Gastrocnemius medialis (tissue), 4 donors: ENCODE measurements around the gene PLEKHA5. TPM values are rescaled to one million over a fixed set of nuclear protein-coding genes. Genes with fewer than 3 reads are reported as not detected.

Source experiments
- ATAC-seq, 2 donors: fragments of 150-250 bp; one replicate each; pipeline ENCODE4 v1.9.1; 2016
- DNase-seq, 2 donors: peaks; one replicate each; pipeline ENCODE4 v3.0.0-alpha.2; 2019
- H3K27ac ChIP-seq, 4 donors: fragments of 200-600 bp; sonication (generic); 1 replicate in 1 of 4; 2 replicates in 3 of 4; pipeline ENCODE4 v1.5.1; 2016 to 2018; ENCODE audit warnings: mild to moderate bottlenecking in 2 of 4, moderate library complexity in 1 of 4
- H3K27me3 ChIP-seq, 3 donors: fragments of 200-600 bp; sonication (generic) in 2 of 3; 1 replicate in 1 of 3; 2 replicates in 2 of 3; pipeline versions ENCODE4 v1.5.1 to v1.6.0; 2016 to 2019; ENCODE audit warnings: mild to moderate bottlenecking in 1 of 3, moderate library complexity in 1 of 3
- H3K36me3 ChIP-seq, 2 donors: fragments of 200-600 bp; sonication (generic) in 1 of 2; one replicate each; pipeline ENCODE4 v1.5.1; 2017 to 2018
- H3K4me1 ChIP-seq, 2 donors: fragments of 200-600 bp; sonication (generic) in 1 of 2; one replicate each; pipeline ENCODE4 v1.5.1; 2016 to 2017; ENCODE audit warnings: mild to moderate bottlenecking in 2 of 2
- H3K4me3 ChIP-seq, 4 donors: fragments of 200-600 bp; sonication (generic) in 3 of 4; 1 replicate in 1 of 4; 2 replicates in 3 of 4; pipeline ENCODE4 v1.5.1; 2016 to 2019; ENCODE audit warnings: mild to moderate bottlenecking in 2 of 4
- H3K9me3 ChIP-seq, 3 donors: fragments of 200-600 bp; sonication (generic) in 2 of 3; 1 replicate in 1 of 3; 2 replicates in 2 of 3; pipeline ENCODE4 v1.5.1; 2016 to 2019
- CTCF ChIP-seq, 5 experiments: fragments of 450-650 bp in 3 of 5; fragments of 200-600 bp in 2 of 5; sonication (generic) in 2 of 5; IDR thresholded peaks in 4 of 5; conservative IDR thresholded peaks in 1 of 5; 1 replicate in 4 of 5; 2 replicates in 1 of 5; pipeline ENCODE4 v1.5.1; 2016 to 2019; ENCODE audit warnings: antibody characterized with exemption in 5 of 5, mild to moderate bottlenecking in 3 of 5, moderate library complexity in 3 of 5
- POLR2A ChIP-seq, 2 donors: fragments of 450-650 bp; IDR thresholded peaks; one replicate each; pipeline ENCODE4 v1.6.1; 2017; ENCODE audit warnings: antibody characterized with exemption in 2 of 2, mild to moderate bottlenecking in 2 of 2, moderate library complexity in 2 of 2
- in situ Hi-C, 4 donors: fragments of 200-750 bp; cut with MboI; loops; one replicate each; pipeline versions ENCODE4 v1.15.0 to v1.8.0; 2017; ENCODE audit warnings: low sequenced_read_pairs in 4 of 4
- intact Hi-C: fragments of 100-400 bp; cut with DNase I; formaldehyde crosslinking; loops from one replicate; pipeline ENCODE4 v1.15.1; 2023; ENCODE audit warnings: low total_unique reads
- total RNA-seq, 4 donors: library from RNA; depleted of rRNA; stranded (reverse); fragments of >200 nt; gene quantifications; one replicate each; pipeline versions ENCODE4 v1.1.0 to v1.2.3, GENCODE V29; 2016

PLEKHA5 gene
- total RNA-seq, 4 donors from 2014 or later, result 1.0 to 2.7 (median 1.5) TPM

DNA sequence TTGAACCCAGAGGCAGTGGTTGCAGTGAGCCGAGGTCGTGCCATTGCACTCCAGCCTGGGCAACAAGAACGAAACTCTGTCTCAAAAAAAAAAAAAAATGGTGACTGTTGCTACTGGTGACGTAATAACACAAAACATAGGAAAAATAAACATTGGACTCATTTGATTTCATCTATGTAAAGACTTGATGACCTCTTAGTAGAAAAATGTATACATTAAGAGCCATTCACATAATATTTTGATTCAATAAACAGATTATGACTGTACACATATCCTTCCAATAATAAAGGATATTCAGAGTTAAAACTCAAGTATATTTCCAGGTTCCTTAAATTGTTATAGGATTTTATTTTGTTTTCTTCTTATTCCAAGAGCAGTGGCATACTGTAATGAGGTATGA is 244.1 kb downstream of the PLEKHA5 start:
- H3K27ac ChIP-seq, result no peak overlapping the region
- no peaks in the 10 kb centered on the region for H3K27me3 ChIP-seq
- no peak for ATAC-seq
- H3K4me1 ChIP-seq, result peaks cover 4 to 7% of the 10 kb centered on the region in 2 donors
- no peaks in the 10 kb centered on the region for H3K36me3 ChIP-seq
- intact Hi-C loops (no loop called here), in situ Hi-C loops (no loop called here)
- no peaks in the 10 kb centered on the region for H3K9me3 ChIP-seq
- TF ChIP-seq POLR2A (IDR thresholded peaks at IDR 0.05), result no peak
- TF ChIP-seq CTCF (IDR thresholded peaks at IDR 0.05 in 4 of 5, conservative IDR thresholded peaks at IDR 0.05 in 1 of 5), result no peak
- DNase-seq, result no peak
- no peak overlapping the region for H3K4me3 ChIP-seq

DNA sequence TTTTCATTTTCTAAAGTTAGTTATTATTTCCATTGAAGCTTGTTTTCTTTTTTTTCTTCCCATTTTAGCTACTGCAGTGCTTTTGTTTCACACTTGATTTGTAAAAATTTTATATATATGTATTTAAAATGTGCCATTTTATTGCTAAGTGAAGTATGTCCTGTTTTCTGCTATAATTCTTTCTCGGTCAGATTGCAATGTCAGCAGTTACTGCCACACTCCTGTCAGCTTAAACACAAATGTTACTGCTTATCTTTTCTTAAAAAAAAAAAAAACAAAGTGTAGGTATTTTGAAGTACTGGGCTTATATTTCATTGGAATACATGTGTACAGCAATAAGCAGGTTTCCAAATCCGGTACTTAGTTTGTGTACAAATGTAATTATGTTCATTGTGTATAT is 246.4 kb downstream of the PLEKHA5 start:
- no peak for DNase-seq
- Histone ChIP-seq H3K4me3 (no peak overlapping the region), H3K4me1 (no peaks in the 10 kb centered on the region), H3K9me3 (no peaks in the 10 kb centered on the region), H3K27ac (no peak overlapping the region), H3K36me3 (no peaks in the 10 kb centered on the region), H3K27me3 (no peaks in the 10 kb centered on the region)
- ATAC-seq, result no peak
- intact Hi-C loops, result no loop called here
- in situ Hi-C loops, result no loop called here
- TF ChIP-seq CTCF (IDR thresholded peaks at IDR 0.05 in 4 of 5, conservative IDR thresholded peaks at IDR 0.05 in 1 of 5) (no peak), POLR2A (IDR thresholded peaks at IDR 0.05) (no peak)

DNA sequence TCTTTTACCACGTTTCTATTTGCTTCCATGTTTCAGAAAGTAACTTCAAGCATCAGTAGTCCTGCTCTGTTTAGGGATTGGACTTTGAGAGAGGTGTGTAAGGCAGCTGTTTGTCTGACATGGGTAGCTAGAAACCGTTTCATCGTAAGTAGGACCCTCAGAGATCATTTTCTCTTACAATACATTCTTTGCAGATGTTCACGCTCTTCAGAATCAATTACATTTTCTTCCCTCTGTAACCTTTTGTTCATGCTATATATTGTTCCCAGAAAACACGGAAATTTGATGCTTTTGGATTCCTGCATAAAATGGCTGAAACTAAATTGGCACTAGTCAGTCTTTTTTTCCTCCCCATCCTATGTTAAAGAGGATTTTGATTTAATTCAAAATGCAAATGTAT is 247.2 kb downstream of the PLEKHA5 start:
- DNase-seq, result no peak
- no peak for TF ChIP-seq CTCF (IDR thresholded peaks at IDR 0.05 in 4 of 5, conservative IDR thresholded peaks at IDR 0.05 in 1 of 5)
- no peak for TF ChIP-seq POLR2A (IDR thresholded peaks at IDR 0.05)
- Histone ChIP-seq H3K4me1 (no peaks in the 10 kb centered on the region), H3K27me3 (no peaks in the 10 kb centered on the region), H3K9me3 (no peaks in the 10 kb centered on the region), H3K4me3 (no peak overlapping the region), H3K36me3 (no peaks in the 10 kb centered on the region), H3K27ac (no peak overlapping the region)
- intact Hi-C loops (no loop called here), in situ Hi-C loops (no loop called here)
- ATAC-seq, result no peak

GRCh38 chr12:19382111-19382526 is 252.6 kb downstream of the PLEKHA5 start:
- no peak for TF ChIP-seq CTCF (IDR thresholded peaks at IDR 0.05 in 4 of 5, conservative IDR thresholded peaks at IDR 0.05 in 1 of 5)
- no peak for TF ChIP-seq POLR2A (IDR thresholded peaks at IDR 0.05)
- intact Hi-C loops, result no loop called here
- DNase-seq (no peak), ATAC-seq (no peak)
- Histone ChIP-seq H3K4me1 (no peaks in the 10 kb centered on the region), H3K36me3 (no peaks in the 10 kb centered on the region), H3K9me3 (no peaks in the 10 kb centered on the region), H3K4me3 (no peak overlapping the region), H3K27me3 (no peaks in the 10 kb centered on the region), H3K27ac (no peak overlapping the region)
- in situ Hi-C loops, result no loop called here

- Histone ChIP-seq H3K4me1 (no peaks in the 10 kb centered on the region), H3K4me3 (no peak overlapping the region), H3K27ac (no peak overlapping the region), H3K27me3 (no peaks in the 10 kb centered on the region), H3K36me3 (no peaks in the 10 kb centered on the region), H3K9me3 (no peaks in the 10 kb centered on the region)
- in situ Hi-C loops, result no loop called here
- intact Hi-C loops, result no loop called here
- DNase-seq (no peak), ATAC-seq (no peak)
- TF ChIP-seq POLR2A (IDR thresholded peaks at IDR 0.05), result no peak
- TF ChIP-seq CTCF (IDR thresholded peaks at IDR 0.05 in 4 of 5, conservative IDR thresholded peaks at IDR 0.05 in 1 of 5), result no peak
Observed at GRCh38 chr12:19382563-19382962, 253.0 kb downstream of the PLEKHA5 start.
